Common myeloid progenitor, CD34-positive (primary cell): ENCODE measurements around the gene SMOC2.

Source experiments
- CTCF ChIA-PET: fragments of 350-600 bp; sonication (Branson Sonifier 250); formaldehyde crosslinking; loops from one replicate; lab custom pipeline; 2021; ENCODE audit warnings: antibody characterized with exemption; lab: Charles Lee
- POLR2A ChIA-PET: fragments of 350-600 bp; sonication (Branson Sonifier 250); formaldehyde crosslinking; loops from one replicate; lab custom pipeline; 2021; ENCODE audit warnings: antibody characterized with exemption; lab: Charles Lee
- DNase-seq, 3 donors: peaks; one replicate each; pipeline versions ENCODE4 v3.0.0 to v3.0.0-alpha.2; 2013
- H3K27ac ChIP-seq, 2 experiments: 1 replicate in 1 of 2; 2 replicates in 1 of 2; pipeline ENCODE4 v1.7.0; 2013; ENCODE audit warnings: inconsistent platforms in 2 of 2, low read length in 2 of 2, mild to moderate bottlenecking in 2 of 2, low read depth in 1 of 2, moderate library complexity in 1 of 2; ENCODE audit not compliant: severe bottlenecking in 2 of 2, insufficient read depth in 1 of 2, poor library complexity in 1 of 2
- H3K27me3 ChIP-seq, 5 experiments: replicated peaks in 2 of 5; 1 replicate in 3 of 5; 2 replicates in 2 of 5; pipeline versions ENCODE4 v1.6.1 to v1.7.0; 2013; ENCODE audit warnings: low read length in 4 of 5, mild to moderate bottlenecking in 2 of 5, moderate library complexity in 2 of 5, inconsistent platforms in 1 of 5; ENCODE audit not compliant: insufficient read depth in 5 of 5, control insufficient read depth in 4 of 5
- H3K36me3 ChIP-seq, 4 experiments: 1 replicate in 2 of 4; 2 replicates in 2 of 4; pipeline versions ENCODE4 v1.6.1 to v1.7.0; 2013; ENCODE audit warnings: low read length in 3 of 4, control low read depth in 1 of 4, mild to moderate bottlenecking in 1 of 4; ENCODE audit not compliant: control insufficient read depth in 4 of 4, insufficient read depth in 4 of 4
- H3K4me1 ChIP-seq, 4 experiments: 1 replicate in 3 of 4; 2 replicates in 1 of 4; pipeline versions ENCODE4 v1.6.1 to v1.7.1; 2013; ENCODE audit warnings: low read length in 3 of 4, mild to moderate bottlenecking in 3 of 4, control low read depth in 1 of 4, inconsistent platforms in 1 of 4, moderate library complexity in 1 of 4; ENCODE audit not compliant: control insufficient read depth in 4 of 4, insufficient read depth in 4 of 4; ENCODE audit errors: control extremely low read depth in 1 of 4
- H3K4me3 ChIP-seq, 7 experiments: 1 replicate in 4 of 7; 2 replicates in 3 of 7; pipeline versions ENCODE4 v1.5.1 to v1.7.0; 2013; ENCODE audit warnings: mild to moderate bottlenecking in 7 of 7, low read length in 6 of 7, moderate library complexity in 6 of 7, inconsistent platforms in 2 of 7, low read depth in 2 of 7, control low read depth in 1 of 7; ENCODE audit not compliant: insufficient read depth in 4 of 7, control insufficient read depth in 1 of 7; ENCODE audit errors: extremely low read depth in 1 of 7
- H3K9me3 ChIP-seq, 5 experiments: 1 replicate in 4 of 5; 2 replicates in 1 of 5; pipeline versions ENCODE4 v1.6.1 to v1.7.1; 2013; ENCODE audit warnings: low read length in 4 of 5, mild to moderate bottlenecking in 2 of 5, inconsistent platforms in 1 of 5, low read depth in 1 of 5, moderate library complexity in 1 of 5; ENCODE audit not compliant: control insufficient read depth in 4 of 5, insufficient read depth in 2 of 5; ENCODE audit errors: control extremely low read depth in 1 of 5
- WGBS: methylation state at CpG from one replicate; pipeline ENCODE4 v1.1.5; 2013; ENCODE audit not compliant: insufficient coverage; 5-methylcytosine and 5-hydroxymethylcytosine counted together

SMOC2 gene

DNA sequence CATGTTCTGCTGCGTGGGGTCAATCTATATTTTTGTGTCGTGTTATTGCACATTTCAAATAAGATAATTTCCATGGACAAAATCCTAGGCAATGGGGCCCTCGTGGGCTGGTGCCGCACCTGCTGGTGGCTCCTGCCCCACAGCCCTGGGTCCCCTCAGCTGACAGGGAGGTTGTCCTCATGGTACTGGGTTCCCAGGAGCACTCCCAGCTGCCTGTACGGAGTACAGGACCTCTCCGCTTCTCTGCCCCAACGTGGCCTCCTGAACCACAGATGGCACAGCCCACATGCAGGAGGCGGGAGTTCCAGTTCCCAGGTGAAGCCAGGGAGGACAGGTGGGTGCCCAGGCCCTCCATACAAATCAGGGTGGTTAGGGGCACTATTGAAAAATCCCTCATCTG, 243.5 kb downstream of the SMOC2 start:
- H3K27me3 ChIP-seq: peaks cover 0 to 11% (median 0%) of the 10 kb centered on the region in 5 experiments
- WGBS: 87% methylated on average over 5 of the region's 8 CpGs
- DNase-seq: no peak

DNA sequence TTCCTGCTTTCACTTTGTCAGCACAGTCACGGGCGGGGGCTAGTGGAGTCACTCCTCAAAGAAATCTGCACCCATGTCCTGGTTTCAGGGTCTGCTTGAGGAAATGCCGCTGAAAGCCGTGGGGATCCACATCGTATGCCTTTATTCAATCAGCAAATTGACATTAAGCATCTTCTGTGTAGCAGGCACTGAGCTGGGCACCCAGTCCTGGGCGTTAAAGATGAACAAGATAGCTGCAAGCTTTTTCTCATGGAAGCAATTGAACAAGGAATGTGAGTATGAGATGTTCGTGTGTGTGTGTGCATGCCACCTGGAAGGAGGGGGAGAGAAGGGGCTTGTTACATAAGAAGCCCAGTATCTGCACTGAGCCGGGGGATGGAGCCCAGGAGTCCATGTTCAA, 243.9 kb downstream of the SMOC2 start:
- no peaks in the 10 kb centered on the region for H3K9me3 ChIP-seq
- DNase-seq: no peak
- H3K27me3 ChIP-seq: peaks cover 0 to 12% (median 0%) of the 10 kb centered on the region in 5 experiments
- H3K4me1 ChIP-seq: no peaks in the 10 kb centered on the region
- WGBS: 89% methylated on average over 8 of the region's 8 CpGs
- H3K4me3 ChIP-seq: no peak overlapping the region
- ChIA-PET POLR2A (no interaction called here), CTCF (no interaction called here)
- no peaks in the 10 kb centered on the region for H3K36me3 ChIP-seq
- H3K27ac ChIP-seq: no peak overlapping the region

More for the DNA sequence above, 243.5 kb downstream of the SMOC2 start:
- Histone ChIP-seq H3K9me3 (no peaks in the 10 kb centered on the region), H3K4me3 (no peak overlapping the region), H3K4me1 (no peaks in the 10 kb centered on the region), H3K27ac (no peak overlapping the region), H3K36me3 (no peaks in the 10 kb centered on the region)
- ChIA-PET POLR2A (no interaction called here), CTCF (no interaction called here)

DNA sequence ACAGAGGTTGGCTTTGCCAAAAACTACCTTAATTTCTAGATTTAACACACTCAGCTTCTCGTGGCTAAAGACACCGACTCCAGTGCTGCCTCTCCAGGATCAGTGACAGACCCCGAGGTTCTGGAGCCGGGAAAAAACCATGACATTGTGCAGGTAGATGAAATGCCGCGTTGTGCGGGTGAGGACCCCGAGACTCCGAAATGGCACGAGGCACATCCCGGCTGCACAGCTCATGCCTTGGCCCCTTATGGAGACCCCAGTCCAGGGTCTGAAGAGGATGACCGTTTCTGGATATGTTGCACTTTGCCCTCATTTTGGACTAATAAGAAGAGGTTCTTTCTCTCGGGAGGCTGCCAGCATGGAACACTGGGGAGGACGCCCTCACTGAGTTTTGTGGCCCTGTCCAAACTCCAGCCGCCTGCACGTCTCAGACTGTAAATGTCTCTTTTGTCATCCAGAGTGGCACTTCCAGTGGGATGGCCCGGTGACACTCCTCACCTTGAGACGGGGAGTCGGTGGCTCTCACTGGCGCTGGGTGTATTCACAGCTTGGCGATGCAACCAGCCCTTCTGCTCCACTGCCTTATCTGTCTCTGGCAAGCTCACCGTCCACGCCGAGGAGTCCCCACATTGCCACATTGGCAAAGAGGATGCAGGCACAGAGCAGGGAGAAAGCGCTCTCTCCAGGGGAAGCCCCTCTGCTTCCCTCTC, 245.2 kb downstream of the SMOC2 start:
- Histone ChIP-seq H3K36me3 (no peaks in the 10 kb centered on the region), H3K27ac (no peak overlapping the region), H3K9me3 (no peaks in the 10 kb centered on the region), H3K27me3 (peaks cover 0 to 14% (median 0%) of the 10 kb centered on the region in 5 experiments), H3K4me1 (no peaks in the 10 kb centered on the region), H3K4me3 (no peak overlapping the region)
- 85% methylated on average over 25 of the region's 25 CpGs for WGBS
- DNase-seq: no peak
- CTCF ChIA-PET: no interaction called here
- POLR2A ChIA-PET: no interaction called here

DNA sequence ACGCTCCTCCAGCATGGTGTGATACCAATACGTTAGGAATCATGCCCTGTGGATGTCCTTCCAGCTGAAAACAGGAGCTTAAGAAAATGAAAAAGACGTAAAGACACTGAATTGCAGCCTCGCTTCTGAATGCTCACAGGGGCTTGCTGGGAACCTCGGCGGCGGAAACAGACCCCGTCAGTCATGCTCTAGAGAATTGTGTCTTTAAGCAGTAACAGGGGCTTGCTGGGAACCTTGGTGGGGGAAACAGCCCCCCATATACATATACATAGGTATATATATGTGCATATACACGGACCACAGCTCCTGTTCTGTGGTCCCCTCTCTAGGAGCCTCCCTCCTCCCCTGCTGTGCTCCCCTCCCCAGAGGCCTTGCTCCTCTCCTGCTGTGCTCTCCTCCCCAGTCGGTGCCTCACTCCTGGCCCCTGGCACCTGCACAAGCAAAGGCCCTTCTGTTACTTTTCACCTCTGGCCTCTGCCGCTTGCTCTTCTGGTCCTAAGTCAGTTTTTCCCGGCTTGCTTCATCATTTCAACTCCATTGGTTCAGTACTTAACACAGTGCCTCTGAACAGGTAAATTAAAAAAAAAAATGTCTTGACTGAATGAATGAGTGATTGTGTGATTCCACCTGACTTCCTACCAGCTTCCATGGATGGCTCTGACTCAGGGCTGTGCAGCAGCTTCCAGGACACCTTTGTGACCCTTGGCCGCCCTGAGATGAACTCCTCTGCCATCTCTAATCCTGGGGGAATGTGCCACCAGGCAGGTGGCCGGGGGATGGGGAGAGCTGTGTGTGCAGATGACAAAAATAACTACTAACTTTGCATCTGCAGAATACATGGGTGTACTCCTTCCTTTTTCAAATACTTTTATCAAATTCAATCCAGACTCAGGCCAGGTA, 246.1 kb downstream of the SMOC2 start:
- no peaks in the 10 kb centered on the region for H3K36me3 ChIP-seq
- WGBS: 64% methylated on average over 7 of the region's 14 CpGs
- CTCF ChIA-PET: no interaction called here

DNA sequence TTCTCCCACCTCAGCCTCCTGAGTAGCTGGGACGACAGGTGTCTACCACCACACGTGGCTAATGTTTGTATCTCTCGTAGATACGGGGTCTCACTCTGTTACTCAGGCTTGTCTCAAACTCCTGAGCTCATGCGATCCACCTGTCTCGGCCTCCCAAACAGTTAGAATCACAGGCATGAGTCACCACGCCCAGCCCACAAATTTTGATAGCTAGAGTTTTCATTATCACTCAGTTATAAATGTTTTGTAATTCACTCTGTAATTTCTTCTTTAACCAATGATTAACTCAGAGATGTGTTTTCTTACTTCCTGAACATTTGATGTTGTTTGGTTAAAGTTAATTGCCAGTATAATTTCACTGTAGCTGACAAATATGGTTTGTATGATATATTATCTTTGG, 249.3 kb downstream of the SMOC2 start:
- DNase-seq: no peak
- no peaks in the 10 kb centered on the region for H3K4me1 ChIP-seq
- peaks cover 0 to 8% (median 0%) of the 10 kb centered on the region in 5 experiments for H3K27me3 ChIP-seq
- WGBS: 94% methylated on average over 6 of the region's 7 CpGs
- no peak overlapping the region for H3K27ac ChIP-seq
- CTCF ChIA-PET: no interaction called here
- H3K36me3 ChIP-seq: no peaks in the 10 kb centered on the region
- H3K9me3 ChIP-seq: no peaks in the 10 kb centered on the region
- POLR2A ChIA-PET: no interaction called here
- H3K4me3 ChIP-seq: no peak overlapping the region

More for the DNA sequence above, 246.1 kb downstream of the SMOC2 start:
- POLR2A ChIA-PET: no interaction called here
- H3K27me3 ChIP-seq: peaks cover 0 to 14% (median 0%) of the 10 kb centered on the region in 5 experiments
- H3K9me3 ChIP-seq: no peaks in the 10 kb centered on the region
- H3K27ac ChIP-seq: no peak overlapping the region
- no peak overlapping the region for H3K4me3 ChIP-seq
- DNase-seq: no peak
- no peaks in the 10 kb centered on the region for H3K4me1 ChIP-seq

DNA sequence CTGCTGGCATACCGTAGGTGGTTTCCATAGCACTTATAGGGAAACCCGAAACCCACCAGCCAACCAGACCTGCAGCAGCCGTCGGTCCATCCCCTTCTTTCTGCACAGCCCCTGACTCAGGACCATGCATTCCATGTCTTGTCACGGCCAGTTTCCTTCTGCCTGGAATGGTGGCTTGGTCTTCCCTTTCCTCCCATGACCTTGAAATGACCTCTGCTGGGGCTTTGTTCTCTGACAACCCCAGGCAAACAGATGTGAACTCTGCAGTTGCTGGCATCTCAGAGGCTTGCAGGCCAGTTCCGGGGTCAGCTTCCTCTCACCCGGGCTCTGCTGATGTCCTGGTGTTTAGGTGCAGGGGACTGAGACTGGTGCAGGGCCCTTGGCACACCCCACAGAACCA, 250.8 kb downstream of the SMOC2 start:
- H3K9me3 ChIP-seq: no peaks in the 10 kb centered on the region
- H3K4me3 ChIP-seq: no peak overlapping the region
- CTCF ChIA-PET: no interaction called here
- H3K4me1 ChIP-seq: no peaks in the 10 kb centered on the region
- H3K27me3 ChIP-seq: peaks cover 0 to 3% (median 0%) of the 10 kb centered on the region in 5 experiments
- 40% methylated on average over 2 of the region's 7 CpGs for WGBS
- no peak overlapping the region for H3K27ac ChIP-seq
- DNase-seq: no peak
- no peaks in the 10 kb centered on the region for H3K36me3 ChIP-seq
- POLR2A ChIA-PET: no interaction called here
